Ectodermal cell (in vitro differentiated cells): ENCODE measurements around the gene SRGAP3.

Experiments used
- H3K27ac ChIP-seq: 2 replicates; pipeline ENCODE4 v1.7.0; 2013; ENCODE audit warnings: mild to moderate bottlenecking, low read depth, low read length; ENCODE audit not compliant: insufficient read depth, poor library complexity, severe bottlenecking
- H3K27me3 ChIP-seq: 2 replicates; pipeline ENCODE4 v1.7.0; 2013; ENCODE audit warnings: mild to moderate bottlenecking, low read length; ENCODE audit not compliant: insufficient read depth, control insufficient read depth, poor library complexity, severe bottlenecking
- H3K36me3 ChIP-seq: one replicate; pipeline ENCODE4 v1.7.0; 2013; ENCODE audit warnings: low read length; ENCODE audit not compliant: control insufficient read depth, insufficient read depth
- H3K4me1 ChIP-seq: one replicate; pipeline ENCODE4 v1.7.0; 2013; ENCODE audit warnings: low read length; ENCODE audit not compliant: control insufficient read depth, insufficient read depth
- H3K4me3 ChIP-seq: 2 replicates; pipeline ENCODE4 v1.7.0; 2013; ENCODE audit warnings: low read depth, low read length, control low read depth; ENCODE audit not compliant: insufficient read depth
- H3K9me3 ChIP-seq: 2 replicates; pipeline ENCODE4 v1.7.0; 2013; ENCODE audit warnings: mild to moderate bottlenecking, low read length, moderate library complexity; ENCODE audit not compliant: control insufficient read depth
- WGBS, 2 experiments: methylation state at CpG; one replicate each; pipeline ENCODE4 v1.1.7; 2013; ENCODE audit warnings: missing lambda C conversion rate in 2 of 2; 5-methylcytosine and 5-hydroxymethylcytosine counted together

Gene SRGAP3

DNA sequence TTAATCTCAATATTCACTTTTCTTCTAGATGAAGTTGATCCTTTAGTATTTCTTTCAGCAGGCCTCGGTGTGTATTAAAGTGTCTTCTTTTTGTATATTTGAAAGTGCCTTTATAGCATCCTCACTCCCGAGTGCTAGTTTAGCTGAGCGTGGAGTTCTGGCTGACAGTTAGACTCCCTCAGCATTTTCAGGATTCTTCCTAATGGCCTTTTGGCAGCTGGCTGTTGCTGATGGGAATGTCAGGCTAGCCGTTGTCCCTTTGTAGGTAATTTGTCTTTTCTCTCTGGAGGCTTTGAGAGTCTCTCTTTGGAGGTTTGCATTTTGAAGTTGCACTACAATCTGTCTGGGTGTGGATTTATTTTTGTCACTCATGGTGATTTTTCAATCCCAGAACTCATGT, 94.4 kb downstream of the SRGAP3 start:
- no peaks in the 10 kb centered on the region for H3K27me3 ChIP-seq
- WGBS, 2 experiments: 79 to 86% methylated on average over 4 of the region's 4 CpGs

GRCh38 chr3:9153904-9154619, 95.4 kb downstream of the SRGAP3 start:
- WGBS, 2 experiments: 86% methylated on average over 14 of the region's 14 CpGs
- H3K27ac ChIP-seq: no peak overlapping the region
- H3K27me3 ChIP-seq: no peaks in the 10 kb centered on the region
- H3K4me1 ChIP-seq: peaks cover 24% of the 10 kb centered on the region
- no peaks in the 10 kb centered on the region for H3K9me3 ChIP-seq
- no peak overlapping the region for H3K4me3 ChIP-seq
- H3K36me3 ChIP-seq: no peaks in the 10 kb centered on the region

More for the DNA sequence above, 94.4 kb downstream of the SRGAP3 start:
- no peaks in the 10 kb centered on the region for H3K9me3 ChIP-seq
- no peaks in the 10 kb centered on the region for H3K36me3 ChIP-seq
- H3K4me3 ChIP-seq: no peak overlapping the region
- peaks cover 27% of the 10 kb centered on the region for H3K4me1 ChIP-seq
- no peak overlapping the region for H3K27ac ChIP-seq

DNA sequence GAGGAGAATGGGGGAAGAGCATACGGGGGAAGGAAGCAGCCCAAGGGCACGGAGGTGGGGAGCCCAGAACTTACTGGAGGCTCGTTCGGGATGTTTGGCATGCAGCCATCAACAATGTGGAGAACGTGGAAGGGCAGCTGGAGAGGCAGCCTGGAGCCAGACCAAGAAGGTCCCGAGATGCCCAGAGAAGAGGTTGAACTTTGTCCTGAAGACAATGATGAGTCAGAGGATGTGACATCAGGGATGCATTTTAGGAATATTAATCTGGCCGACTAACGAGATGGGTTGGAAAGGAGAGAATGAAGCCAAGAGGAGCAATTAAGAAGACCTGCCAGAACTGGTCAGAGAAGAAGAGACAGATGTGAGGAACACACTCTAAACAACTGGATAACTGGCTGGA, 98.2 kb downstream of the SRGAP3 start:
- Histone ChIP-seq H3K4me3 (no peak overlapping the region), H3K36me3 (no peaks in the 10 kb centered on the region)
- 94 to 96% methylated on average over 8 of the region's 8 CpGs for WGBS, 2 experiments

GRCh38 chr3:9149566-9149965, 99.9 kb downstream of the SRGAP3 start:
- no peak overlapping the region for H3K27ac ChIP-seq
- no peaks in the 10 kb centered on the region for H3K9me3 ChIP-seq
- H3K4me1 ChIP-seq: peaks cover 15% of the 10 kb centered on the region
- H3K27me3 ChIP-seq: no peaks in the 10 kb centered on the region
- no peak overlapping the region for H3K4me3 ChIP-seq
- 96% methylated on average over 5 of the region's 5 CpGs for WGBS, 2 experiments
- H3K36me3 ChIP-seq: no peaks in the 10 kb centered on the region

More for the DNA sequence above, 98.2 kb downstream of the SRGAP3 start:
- Histone ChIP-seq H3K9me3 (no peaks in the 10 kb centered on the region), H3K27me3 (no peaks in the 10 kb centered on the region), H3K27ac (no peak overlapping the region), H3K4me1 (peaks cover 16% of the 10 kb centered on the region)

- Histone ChIP-seq H3K9me3 (no peaks in the 10 kb centered on the region), H3K36me3 (no peaks in the 10 kb centered on the region), H3K4me1 (peaks cover 7% of the 10 kb centered on the region), H3K27me3 (no peaks in the 10 kb centered on the region), H3K27ac (no peak overlapping the region), H3K4me3 (no peak overlapping the region)
- 75 to 83% methylated on average over 7 of the region's 7 CpGs for WGBS, 2 experiments
Observed at GRCh38 chr3:9147896-9148266, 101.6 kb downstream of the SRGAP3 start.

- H3K36me3 ChIP-seq: no peaks in the 10 kb centered on the region
- H3K9me3 ChIP-seq: no peaks in the 10 kb centered on the region
- H3K4me3 ChIP-seq: no peak overlapping the region
- peaks cover 7% of the 10 kb centered on the region for H3K4me1 ChIP-seq
- WGBS, 2 experiments: 92 to 94% methylated on average over 8 of the region's 8 CpGs
- H3K27me3 ChIP-seq: no peaks in the 10 kb centered on the region
- no peak overlapping the region for H3K27ac ChIP-seq
Observed at GRCh38 chr3:9147215-9147895, 102.1 kb downstream of the SRGAP3 start.

- Histone ChIP-seq H3K4me1 (peaks cover 7% of the 10 kb centered on the region), H3K27me3 (no peaks in the 10 kb centered on the region), H3K9me3 (no peaks in the 10 kb centered on the region), H3K4me3 (no peak overlapping the region), H3K27ac (no peak overlapping the region), H3K36me3 (no peaks in the 10 kb centered on the region)
- 94 to 96% methylated on average over 10 to 11 of the region's 11 CpGs for WGBS, 2 experiments
Observed at GRCh38 chr3:9146367-9147071, 102.9 kb downstream of the SRGAP3 start.

DNA sequence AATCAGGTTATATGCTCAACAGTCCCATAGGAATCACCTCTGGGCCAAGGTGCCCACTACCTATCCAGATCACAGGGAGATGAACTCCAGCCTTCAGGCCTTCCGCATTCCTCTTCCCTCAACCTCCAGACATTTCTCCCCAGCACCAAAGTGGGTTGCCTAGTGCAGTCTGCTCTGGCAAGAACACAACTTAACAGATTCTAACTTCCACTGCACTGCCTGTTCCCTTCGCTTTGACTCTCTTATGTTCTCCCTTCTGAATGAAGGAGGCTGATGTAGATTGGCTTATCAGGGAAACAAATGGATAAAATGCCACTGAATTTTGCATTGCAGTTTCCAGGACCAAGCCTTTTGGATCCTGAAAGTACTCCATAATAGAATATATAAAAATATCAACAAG, 106.3 kb downstream of the SRGAP3 start:
- Histone ChIP-seq H3K9me3 (peaks cover 5% of the 10 kb centered on the region), H3K4me3 (no peak overlapping the region), H3K27ac (no peak overlapping the region), H3K36me3 (no peaks in the 10 kb centered on the region), H3K4me1 (peaks cover 4% of the 10 kb centered on the region), H3K27me3 (no peaks in the 10 kb centered on the region)
- 96 to 97% methylated on average over 2 of the region's 2 CpGs for WGBS, 2 experiments

DNA sequence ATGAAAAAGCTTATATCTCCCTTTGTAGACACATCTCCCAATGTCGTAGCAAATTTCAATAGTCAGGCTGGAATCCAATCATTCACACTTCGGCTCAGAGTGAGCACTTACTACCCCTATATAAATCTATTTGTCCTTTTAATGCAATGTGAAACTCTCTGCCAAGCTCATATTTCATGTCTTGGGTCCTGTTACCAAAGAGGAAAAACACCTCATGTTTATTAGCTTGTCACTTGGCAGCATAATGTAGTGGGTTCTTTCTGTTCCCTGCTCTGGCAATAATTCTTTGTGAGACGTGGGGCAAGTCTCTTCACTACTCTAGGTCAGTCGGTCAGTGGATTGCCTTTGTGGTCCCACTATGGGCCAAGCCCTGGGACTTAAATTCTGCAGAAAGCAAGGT, 107.1 kb downstream of the SRGAP3 start:
- no peak overlapping the region for H3K27ac ChIP-seq
- H3K36me3 ChIP-seq: no peaks in the 10 kb centered on the region
- no peaks in the 10 kb centered on the region for H3K27me3 ChIP-seq
- 92 to 94% methylated on average over 4 of the region's 4 CpGs for WGBS, 2 experiments
- H3K9me3 ChIP-seq: peaks cover 5% of the 10 kb centered on the region
- peaks cover 8% of the 10 kb centered on the region for H3K4me1 ChIP-seq
- no peak overlapping the region for H3K4me3 ChIP-seq

DNA sequence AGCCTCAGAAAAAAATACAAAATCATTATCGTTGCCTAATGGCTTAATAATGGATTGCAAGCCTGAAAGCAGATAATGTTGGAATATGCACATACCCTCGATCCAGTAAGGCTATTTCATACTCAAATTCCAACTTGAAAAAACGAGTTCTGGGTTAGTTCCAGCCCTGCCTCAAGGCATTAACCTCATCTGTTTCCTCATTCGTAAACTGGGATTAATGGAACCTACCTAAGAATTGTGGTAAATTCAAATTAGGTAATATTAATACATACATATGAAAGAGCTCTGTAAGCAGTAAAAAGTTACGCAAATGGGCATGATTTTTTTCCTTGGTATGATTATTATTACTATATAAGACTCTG, 107.5 kb downstream of the SRGAP3 start:
- Histone ChIP-seq H3K27ac (no peak overlapping the region), H3K27me3 (no peaks in the 10 kb centered on the region), H3K4me3 (no peak overlapping the region), H3K9me3 (peaks cover 5% of the 10 kb centered on the region), H3K4me1 (peaks cover 13% of the 10 kb centered on the region), H3K36me3 (no peaks in the 10 kb centered on the region)
- WGBS, 2 experiments: 90 to 95% methylated on average over 3 of the region's 5 CpGs
